NOMO-1 treated with DMSO at 0.1 percent for 48 hours (cell line): ENCODE results near the gene CCT6A.
"Not testable (repeated sequence)": the region's sequence is repeated elsewhere in the genome, so short reads cannot be mapped to it uniquely, and the experiment has no call there.

Source experiments
- DNase-seq: peaks from one replicate; lab custom pipeline; 2025; ENCODE audit not compliant: unreplicated experiment; lab: John Stamatoyannopoulos, UW

The CCT6A gene, protein sequence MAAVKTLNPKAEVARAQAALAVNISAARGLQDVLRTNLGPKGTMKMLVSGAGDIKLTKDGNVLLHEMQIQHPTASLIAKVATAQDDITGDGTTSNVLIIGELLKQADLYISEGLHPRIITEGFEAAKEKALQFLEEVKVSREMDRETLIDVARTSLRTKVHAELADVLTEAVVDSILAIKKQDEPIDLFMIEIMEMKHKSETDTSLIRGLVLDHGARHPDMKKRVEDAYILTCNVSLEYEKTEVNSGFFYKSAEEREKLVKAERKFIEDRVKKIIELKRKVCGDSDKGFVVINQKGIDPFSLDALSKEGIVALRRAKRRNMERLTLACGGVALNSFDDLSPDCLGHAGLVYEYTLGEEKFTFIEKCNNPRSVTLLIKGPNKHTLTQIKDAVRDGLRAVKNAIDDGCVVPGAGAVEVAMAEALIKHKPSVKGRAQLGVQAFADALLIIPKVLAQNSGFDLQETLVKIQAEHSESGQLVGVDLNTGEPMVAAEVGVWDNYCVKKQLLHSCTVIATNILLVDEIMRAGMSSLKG

DNA sequence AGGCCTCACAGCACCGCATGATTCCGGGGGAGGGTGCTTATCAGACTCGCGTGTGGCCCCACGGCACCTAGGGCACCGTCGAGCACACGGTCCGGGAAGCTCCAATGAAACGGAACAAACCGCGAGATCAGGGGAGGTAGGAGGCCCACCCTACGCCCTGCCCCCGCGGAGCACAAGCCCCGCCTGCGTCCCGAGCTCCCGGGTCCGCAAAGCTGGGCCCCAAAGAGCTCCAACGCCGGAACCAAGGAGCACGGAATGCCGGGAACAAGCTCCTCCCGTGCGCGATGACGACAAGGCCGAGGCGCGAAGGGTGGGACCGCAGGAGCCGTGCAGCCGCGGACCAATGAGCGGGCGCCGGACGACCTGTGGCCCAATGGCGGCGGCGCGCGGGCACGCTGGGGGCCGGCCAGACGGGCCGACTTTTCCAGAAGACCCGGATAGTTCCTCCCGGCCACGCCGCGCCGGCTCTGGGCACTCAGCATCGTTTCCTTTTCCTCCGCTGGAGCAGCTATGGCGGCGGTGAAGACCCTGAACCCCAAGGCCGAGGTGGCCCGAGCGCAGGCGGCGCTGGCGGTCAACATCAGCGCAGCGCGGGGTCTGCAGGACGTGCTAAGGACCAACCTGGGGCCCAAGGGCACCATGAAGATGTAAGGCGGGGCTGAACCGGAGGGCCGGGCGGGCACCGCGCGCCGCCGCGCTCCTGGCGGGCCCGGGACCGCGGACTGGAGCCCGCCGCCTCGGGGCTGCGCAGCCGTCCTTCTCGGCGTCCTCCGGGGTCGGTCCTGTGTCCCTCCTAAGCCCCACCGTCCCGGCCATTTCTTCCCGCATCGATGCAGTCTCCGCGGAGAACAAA is at the start of gene CCT6A, which contains the start of gene PSPH:
Gene CCT6A (plus strand): TSS at position 427 of the 853 bp plus-strand sequence. CDS start 84 bp downstream, at position 511.
Gene PSPH (minus strand): TSS at position 106 of the 853 bp plus-strand sequence. CDS start 30,232 bp downstream, outside the sequence.
- DNase-seq = peak; percentile 93

DNA sequence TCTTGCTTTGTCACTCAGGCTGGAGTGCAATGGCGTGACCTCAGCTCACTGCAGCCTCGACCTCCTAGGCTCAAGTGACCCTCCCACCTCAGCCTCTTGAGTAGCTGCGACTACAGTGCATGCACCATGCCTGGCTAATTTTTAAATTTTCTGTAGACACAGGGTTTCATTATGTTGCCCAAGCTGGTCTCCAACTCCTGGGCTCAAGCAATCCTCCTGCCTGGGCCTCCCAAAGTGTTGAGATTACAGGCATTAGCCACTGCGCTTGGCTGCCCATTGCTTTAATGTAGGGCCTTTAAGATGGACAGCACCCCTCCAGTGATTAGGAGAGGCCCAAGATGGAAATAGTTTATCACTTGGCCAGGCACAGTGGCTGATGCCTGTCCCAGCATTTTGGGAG is 47.8 kb upstream of the CCT6A start:
- DNase-seq = no peak

DNA sequence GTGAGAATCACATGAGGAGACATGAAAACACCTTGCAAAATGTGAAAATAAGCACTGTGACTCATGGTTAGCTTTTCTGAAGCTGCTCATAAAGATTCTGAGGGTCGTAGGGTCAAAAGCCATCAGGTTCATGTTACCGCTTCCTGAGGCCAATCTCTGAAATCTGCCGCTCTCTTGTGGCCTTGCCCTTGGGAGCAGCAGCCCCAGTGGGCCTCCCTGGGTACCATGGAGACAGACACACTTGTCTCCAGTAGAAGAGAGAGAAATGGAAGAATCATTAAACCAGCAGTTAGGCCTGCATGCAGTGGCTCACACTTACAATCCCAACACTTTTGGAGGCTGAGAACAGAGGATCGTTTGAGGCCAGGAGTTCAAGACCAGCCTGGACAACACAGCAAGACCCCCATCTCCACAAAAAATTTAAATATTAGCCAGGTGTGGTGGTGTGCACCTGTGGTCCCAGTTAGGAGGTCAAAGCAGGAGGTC is 44.4 kb upstream of the CCT6A start:
- DNase-seq = peak; percentile 3

DNA sequence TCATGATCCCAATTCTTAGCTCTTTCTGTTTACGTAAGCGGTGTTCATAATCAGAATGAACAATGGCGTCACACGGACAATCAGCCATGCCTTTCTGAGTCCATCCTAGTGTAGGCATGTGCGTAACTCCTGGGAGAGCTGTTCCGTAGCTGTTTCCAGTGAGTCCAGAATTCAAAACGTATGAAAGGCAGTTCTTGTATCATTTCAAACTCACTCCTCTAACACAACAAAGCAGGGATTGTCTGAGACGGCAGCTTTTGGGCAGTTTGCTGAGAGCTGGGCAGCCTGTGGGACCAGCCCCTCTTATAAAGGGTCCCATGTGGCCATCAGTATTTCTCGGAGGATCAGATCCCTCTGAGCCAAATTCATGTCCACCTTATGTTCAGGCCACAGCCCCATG is 43.7 kb upstream of the CCT6A start:
- DNase-seq = no peak

DNA sequence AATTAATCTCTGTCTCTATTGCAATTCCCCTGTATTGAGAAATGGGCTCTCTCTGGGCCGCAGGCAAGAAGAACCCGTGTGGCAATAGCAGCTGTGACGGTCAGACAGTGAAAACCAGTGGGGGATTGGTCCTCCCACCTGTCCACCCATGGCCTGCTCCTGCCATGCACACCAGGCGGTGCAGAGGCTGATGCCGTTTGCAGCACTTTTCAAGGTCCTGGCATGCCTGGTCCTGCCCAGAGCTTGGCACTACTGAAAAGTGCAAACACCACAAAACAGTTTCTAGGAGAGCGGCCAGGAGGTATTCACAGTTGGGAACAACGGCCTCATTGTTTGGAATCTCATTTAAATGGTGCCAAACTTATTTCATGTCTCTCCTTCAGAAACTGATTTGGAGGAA is 41.9 kb upstream of the CCT6A start:
- no peak for DNase-seq

DNA sequence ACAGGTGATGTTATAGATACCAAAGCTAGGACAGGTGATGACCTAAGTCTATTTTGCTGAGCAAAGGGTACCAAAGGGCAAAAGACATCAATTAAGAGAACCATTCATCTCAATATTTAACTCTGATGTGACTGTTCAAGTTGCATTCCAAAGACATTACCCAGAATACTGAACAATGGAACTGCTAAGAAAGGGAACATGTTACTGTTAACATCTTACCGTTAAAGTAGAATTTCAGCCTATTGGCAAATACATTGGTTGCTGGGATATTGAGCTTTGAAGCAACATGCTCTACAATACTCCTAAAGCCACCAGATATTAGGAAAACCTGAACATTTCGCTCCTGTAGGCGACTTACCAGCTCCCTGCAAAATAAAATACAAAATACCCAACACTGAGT is 34.5 kb upstream of the CCT6A start:
- DNase-seq = not testable (repeated sequence)

DNA sequence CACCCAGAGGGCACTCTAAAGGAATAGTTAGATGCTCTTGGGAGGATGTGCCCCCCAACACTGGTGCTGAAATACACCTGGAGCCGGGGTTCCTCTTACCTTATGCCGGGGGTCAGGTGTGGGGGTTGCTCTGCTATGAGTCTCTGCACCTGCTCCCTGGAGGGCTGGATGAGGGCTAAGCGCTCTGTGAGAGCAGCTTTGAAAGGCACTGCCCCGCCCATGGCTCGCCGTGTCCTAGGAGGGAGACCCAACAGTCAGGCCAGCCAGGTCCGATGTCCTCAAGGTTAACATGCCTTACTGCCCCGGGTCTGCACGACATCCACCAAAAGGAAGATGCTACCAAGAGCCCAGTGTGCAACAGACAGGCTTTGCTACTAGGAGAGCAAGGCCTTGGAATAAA is 32.1 kb upstream of the CCT6A start:
- no peak for DNase-seq

DNA sequence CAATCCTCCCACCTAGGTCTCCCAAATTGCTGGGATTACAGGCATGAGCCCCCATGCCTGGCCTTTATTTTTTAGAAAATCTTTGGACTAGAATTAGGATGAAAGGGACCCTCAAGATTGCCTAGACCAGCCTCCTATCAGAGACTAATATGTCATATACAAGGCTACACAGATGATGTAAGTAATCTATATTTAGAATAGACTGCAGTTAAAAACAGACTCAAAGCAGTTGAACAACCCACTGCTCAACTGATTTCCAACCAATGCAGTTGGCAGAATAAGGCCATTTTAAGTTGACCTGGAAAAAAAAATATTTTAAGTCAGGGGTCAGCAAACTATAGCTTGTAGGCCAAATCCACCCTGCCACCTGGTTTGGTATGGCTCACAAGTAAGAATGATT is 28.1 kb upstream of the CCT6A start:
- DNase-seq = no peak

DNA sequence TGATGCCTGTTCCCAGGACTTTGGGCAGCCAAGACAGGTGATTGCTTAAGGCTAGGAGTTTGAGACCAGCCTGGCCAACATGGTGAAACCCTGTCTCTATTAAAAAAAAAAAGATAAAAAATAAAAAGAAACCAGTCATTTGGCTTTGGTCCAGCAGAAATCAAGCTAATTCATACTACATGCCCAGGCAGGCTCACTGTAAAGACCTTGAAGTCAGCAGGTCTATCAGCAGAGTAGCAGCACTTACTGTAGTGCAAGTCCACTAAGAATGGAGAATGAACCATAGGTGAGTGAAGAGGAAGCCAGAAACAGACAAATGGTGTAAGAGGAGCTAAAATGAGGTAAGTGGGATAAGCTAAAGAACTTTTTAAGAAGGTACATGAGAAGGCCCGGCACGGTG is 25.0 kb upstream of the CCT6A start:
- DNase-seq = no peak

DNA sequence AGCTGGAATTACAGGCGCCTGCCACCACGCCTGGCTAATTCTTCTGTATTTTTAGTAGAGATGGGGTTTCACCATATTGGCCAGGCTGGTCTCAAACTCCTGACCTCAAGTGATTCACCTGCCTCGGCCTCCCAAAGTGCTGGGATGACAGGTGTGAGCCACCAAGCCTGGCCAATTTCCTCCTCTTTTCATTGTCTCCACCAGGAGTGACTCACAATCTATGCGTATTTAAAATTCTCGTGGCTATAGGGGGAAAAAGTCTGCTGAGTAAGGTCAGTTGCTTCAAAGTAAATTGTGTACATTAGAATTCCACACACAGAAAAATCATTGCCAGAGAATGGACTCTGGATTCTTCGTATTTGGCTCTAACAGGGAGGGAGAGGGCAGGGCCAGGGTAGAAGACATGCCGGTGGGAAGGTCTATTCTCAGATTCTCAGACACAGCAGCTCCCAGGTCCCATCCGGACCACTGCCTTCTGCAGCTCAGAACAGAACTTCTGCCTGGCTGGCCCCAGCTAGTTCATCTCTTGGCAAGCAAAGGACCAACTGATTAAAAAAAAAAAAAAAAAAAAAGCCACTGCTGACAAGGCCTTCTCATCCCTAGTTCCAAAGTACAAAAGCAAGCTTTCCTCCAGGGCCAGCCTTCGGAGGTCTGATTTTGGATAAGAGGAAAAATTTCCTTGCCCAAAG is 22.5 kb upstream of the CCT6A start:
- no peak for DNase-seq

DNA sequence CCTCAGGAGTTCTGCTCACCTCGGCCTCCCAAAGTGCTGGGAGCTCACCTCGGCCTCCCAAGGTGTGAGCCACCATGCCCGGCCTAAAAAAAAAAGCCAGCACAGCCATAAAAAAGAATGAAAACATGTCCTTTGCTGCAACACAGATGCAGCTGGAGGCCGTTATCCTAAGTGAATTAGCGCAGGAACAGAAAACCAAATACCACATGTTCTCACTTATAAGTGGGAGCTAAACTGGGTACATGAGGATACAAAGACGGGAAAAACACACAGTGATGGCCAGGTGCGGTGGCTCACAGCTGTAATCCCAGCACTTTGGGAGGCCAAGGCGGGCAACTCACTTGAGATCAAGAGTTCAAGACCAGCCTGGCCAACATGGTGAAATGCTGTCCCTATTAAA is 21.2 kb upstream of the CCT6A start:
- no peak for DNase-seq

DNA sequence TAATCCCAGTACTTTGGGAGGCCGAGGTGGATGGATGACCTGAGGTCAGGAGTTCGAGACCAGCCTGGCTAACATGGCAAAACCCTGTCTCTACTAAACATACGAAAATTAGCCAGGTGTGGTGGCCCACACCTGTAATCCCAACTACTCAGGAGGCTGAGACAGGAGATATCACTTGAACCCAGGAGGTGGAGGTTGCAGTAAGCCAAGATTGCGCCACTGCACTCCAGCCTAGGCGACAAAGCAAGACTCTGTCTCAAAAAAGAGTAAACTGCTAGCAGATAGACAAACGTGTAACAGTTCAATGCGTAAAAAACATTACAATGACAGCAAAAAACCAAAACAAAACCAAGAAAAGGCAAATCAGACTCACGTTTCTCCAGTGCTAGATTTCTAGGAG is 20.0 kb upstream of the CCT6A start:
- not testable (repeated sequence) for DNase-seq

DNA sequence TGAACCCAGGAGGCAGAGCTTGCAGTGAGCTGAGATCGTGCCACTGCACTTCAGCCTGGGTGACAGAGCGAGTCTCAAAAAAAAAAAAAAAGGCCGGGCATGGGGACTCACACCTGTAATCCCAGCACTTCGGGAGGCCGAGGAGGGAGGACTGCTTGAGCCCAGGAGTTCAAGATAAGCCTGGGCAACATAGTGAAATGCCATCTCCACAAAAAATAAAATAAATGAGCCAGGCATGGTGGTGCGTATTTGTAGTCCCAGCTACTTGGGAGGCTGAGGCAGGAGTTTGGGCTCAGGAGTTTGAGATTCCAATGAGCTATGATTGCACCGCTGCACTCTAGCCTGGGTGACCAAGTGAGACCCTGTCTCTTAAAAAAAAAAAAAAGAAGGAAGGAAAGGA is 19.0 kb upstream of the CCT6A start:
- not testable (repeated sequence) for DNase-seq

DNA sequence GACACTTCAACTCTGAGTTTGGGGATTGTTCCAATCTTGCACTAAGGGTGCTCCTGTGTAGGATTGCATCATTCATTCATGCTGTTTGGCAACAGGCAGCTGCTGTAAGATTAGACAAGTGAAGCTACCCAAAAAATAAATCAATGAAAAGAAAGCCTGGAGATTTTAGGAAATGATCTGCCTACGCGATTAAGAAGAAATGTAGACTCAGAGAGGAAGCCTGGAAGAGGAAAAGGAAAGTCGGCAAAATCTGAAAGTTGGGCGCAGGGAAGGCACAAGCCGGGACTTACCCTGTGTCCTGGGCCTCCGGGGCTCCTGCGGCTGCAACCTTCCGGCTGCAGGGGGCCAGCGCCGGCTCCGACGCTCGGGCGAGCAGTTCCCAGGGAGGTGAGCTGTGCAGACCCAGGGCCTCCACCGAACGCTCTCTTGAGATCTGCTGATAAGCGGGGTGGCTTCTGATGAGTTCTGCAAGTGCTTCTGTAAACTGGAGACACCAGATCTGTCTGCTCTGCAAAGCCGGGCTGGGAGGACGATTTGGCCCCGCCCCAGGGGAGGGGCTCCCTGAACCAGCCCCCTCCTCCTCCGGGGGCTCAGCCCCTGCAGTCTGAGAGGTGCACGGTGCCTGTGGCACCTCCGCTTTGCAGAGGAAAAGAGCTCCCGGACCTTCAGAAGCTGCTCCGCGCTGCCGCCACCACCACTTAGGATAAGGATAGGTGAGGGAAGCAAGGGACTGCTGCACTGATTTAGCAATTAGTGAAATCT is 17.7 kb upstream of the CCT6A start:
- peak; percentile 66 for DNase-seq

DNA sequence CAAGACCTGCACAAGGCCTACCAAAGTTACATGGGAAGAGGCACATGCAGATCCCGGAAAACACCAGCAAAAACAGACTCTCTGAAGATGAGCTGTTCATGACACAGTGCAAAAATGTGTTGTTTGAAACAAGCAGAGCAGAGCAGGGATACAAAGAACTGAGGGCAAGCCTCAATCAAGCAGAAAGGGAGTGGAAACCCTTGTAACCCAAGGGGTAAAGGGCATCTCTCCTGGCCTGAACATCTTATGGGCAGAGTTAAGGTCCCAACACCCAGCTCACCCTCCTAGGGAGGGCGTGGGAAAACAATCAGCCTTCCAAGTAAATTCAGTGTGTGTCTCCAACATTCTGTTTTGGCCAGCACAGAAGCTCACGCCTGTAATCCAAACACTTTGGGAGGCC is 10.8 kb upstream of the CCT6A start:
- DNase-seq = no peak

DNA sequence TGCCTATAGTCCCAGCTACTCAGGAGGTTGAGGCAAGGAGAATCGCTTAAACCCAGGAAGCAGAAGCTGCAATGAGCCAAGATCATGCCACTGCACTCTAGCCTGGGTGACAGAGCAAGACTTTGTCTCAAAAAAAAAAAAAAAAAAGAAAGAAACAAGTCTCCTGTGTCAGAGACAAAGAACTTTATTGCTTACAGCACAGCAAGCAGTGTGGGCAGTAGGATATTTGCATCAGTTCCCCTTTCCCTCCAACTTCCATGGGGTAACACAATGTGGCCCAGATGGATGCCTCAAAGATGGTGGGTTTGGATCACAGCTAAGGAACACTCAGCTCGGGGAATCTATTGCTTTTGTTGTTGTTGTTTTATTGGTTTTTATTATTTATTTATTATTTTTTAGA is 5.8 kb upstream of the CCT6A start:
- DNase-seq = not testable (repeated sequence)

DNA sequence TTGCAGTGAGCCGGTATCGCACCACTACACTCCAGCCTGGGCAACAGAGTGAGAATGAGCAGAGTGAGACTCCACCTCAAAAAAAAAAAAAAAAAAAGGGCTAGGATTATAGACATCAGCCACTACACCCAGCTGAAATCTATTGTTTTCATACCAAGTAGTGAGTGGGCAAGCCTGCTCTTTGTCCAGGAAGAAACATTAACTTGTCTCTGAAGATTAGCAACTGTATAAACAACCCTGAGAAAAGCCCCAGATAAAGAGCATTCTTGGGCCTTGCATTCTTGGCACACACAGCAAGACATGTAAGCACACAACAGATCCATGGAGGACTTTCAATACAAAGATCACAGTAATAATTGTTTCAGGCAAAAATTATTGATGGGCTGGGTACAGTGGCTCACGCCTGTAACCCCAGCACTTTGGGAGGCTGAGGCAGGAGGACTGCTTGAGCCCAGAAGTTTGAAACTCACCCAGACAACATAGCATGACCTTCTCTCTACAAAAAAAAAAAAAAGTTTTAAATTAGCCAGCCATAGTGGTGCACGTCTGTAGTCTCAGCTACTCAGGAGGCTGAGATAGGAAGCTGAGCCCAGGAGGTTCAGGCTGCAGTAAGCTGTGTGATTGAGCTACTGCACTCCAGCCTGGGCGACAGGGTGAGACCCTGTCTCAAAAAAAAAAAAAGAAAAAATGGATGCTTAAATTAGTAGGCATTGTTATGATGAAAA is 4.7 kb upstream of the CCT6A start:
- no peak for DNase-seq

DNA sequence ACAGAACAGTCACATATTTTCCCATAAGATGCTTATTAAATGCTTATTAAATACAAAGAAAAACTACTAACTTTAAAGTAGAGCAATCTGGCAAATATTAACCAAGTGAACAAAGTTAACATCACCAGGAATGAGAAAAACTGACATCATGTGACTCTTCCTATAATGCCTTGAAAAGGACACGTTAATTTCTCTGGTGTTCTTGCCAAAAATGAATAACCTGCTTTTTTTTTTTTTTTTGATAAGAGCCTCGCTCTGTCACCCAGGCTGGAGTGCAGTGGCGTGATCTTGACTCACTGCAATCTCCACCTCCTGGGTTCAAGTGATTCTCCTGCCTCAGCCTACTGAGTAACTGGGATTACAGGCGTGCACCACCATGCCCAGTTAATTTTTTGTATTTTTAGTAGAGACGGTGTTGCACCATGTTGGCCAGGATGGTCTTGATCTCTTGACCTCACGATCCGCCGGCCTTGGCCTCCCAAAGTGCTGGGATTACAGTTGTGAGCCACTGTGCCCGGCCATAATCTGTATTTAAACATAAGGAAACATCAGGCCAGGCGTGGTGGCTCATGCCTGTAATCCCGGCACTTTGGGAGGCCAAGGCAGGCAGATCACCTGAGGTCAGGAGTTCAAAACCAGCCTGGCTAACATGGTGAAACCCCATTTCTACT is 4.0 kb upstream of the CCT6A start:
- not testable (repeated sequence) for DNase-seq

DNA sequence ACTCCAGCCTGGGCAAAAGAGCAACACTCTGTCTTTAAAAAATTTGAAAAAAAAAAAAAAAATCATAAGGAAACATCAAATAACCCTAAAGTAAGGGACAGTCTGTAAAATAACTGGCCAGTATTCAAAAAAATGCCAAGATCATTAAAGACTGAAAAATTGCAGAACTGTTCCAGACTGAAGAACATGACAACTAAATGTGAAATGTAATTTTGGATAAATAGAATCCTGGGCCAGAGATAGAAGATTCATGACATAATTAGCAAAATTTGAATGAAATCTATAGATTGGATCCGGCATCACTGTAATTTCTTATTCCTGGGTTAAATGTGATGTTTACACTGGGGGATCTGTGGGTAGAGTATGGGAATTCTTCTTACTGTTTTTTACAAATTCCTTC is 3.3 kb upstream of the CCT6A start:
- DNase-seq = no peak
